HG02970 (cell line): ENCODE measurements around the gene PSD4.

Source experiments
- ATAC-seq: cut with Tn5 transposase; IDR thresholded peaks from one replicate; pipeline ENCODE4 v1.9.1; 2021; ENCODE audit warnings: mild to moderate bottlenecking, moderate library complexity, moderate number of reproducible peaks; ENCODE audit not compliant: unreplicated experiment, low FRiP score

The PSD4 gene

GRCh38 chr2:113219092-113219441, 45.3 kb downstream of the PSD4 start:
- no peak for ATAC-seq

GRCh38 chr2:113219525-113219888, 45.7 kb downstream of the PSD4 start:
- ATAC-seq: no peak

- no peak for ATAC-seq
Observed at GRCh38 chr2:113219889-113220641, 46.3 kb downstream of the PSD4 start.

- no peak for ATAC-seq
Observed at GRCh38 chr2:113220970-113221708, 47.4 kb downstream of the PSD4 start.

- ATAC-seq: no peak
Observed at GRCh38 chr2:113221846-113222245, 48.1 kb downstream of the PSD4 start.

GRCh38 chr2:113223813-113224212, 50.0 kb downstream of the PSD4 start:
- ATAC-seq: no peak

GRCh38 chr2:113224647-113225236, 51.0 kb downstream of the PSD4 start:
- no peak for ATAC-seq

- no peak for ATAC-seq
Observed at GRCh38 chr2:113225263-113226259, 51.8 kb downstream of the PSD4 start.

GRCh38 chr2:113226462-113226861, 52.7 kb downstream of the PSD4 start:
- ATAC-seq: no peak

- no peak for ATAC-seq
Observed at GRCh38 chr2:113227290-113227689, 53.5 kb downstream of the PSD4 start.

GRCh38 chr2:113227698-113228097, 53.9 kb downstream of the PSD4 start:
- ATAC-seq: no peak

- no peak for ATAC-seq
Observed at GRCh38 chr2:113228351-113228750, 54.6 kb downstream of the PSD4 start.

GRCh38 chr2:113228991-113229716, 55.4 kb downstream of the PSD4 start:
- ATAC-seq: no peak

- no peak for ATAC-seq
Observed at GRCh38 chr2:113229795-113230194, 56.0 kb downstream of the PSD4 start.

- no peak for ATAC-seq
Observed at GRCh38 chr2:113230531-113230930, 56.8 kb downstream of the PSD4 start.

GRCh38 chr2:113231064-113231463, 57.3 kb downstream of the PSD4 start:
- no peak for ATAC-seq

GRCh38 chr2:113232123-113232522, 58.4 kb downstream of the PSD4 start:
- no peak for ATAC-seq

GRCh38 chr2:113232740-113233139, 59.0 kb downstream of the PSD4 start:
- no peak for ATAC-seq

GRCh38 chr2:113233593-113234550, 60.1 kb downstream of the PSD4 start:
- ATAC-seq: no peak
